ENCODE results near the gene COPS4.

The COPS4 gene

DNA sequence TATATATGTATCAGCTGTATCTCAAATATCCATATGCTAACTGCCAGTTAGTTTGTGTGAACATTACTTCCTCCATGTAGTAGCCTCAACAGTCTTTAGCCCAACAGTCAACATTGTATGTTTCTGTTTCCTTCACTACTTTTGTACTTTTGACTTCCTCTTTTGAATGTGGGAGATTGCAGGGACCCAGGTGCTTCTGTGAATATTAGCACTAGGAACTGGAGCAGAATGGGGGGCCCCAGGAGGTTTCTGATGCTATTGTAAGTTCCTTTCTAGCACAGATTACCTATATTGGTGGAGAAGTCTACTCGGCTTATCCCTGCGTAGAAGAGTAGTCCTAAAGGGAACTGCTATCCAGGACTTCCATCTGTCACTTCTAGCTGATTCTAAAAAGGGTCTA, 77.2 kb downstream of the COPS4 start:
- H3K4me3 ChIP-seq (ENCODE audit: low read length, poor library complexity, severe bottlenecking), result peak overlapping the region; percentile 89
- peak overlapping the region; percentile 28; the same call in 1 of the 2 replicates for H2AFZ ChIP-seq (ENCODE audit: low read length)
- H3K27me3 ChIP-seq (ENCODE audit: insufficient read depth, low read length, poor library complexity, severe bottlenecking), result no peaks in the 10 kb centered on the region
- no peaks in the 10 kb centered on the region for H3K9me2 ChIP-seq (replicated peaks; ENCODE audit: low read depth, low read length)
- H3F3A ChIP-seq (ENCODE audit: low read depth), result peaks cover 8% of the 10 kb centered on the region; the same call in 1 of the 2 replicates
- H3K9me3 ChIP-seq (ENCODE audit: insufficient read depth, low read depth, low read length), result no peaks in the 10 kb centered on the region
- H3K36me3 ChIP-seq (ENCODE audit: insufficient read depth, low read length), result no peaks in the 10 kb centered on the region
- H3K4me1 ChIP-seq (ENCODE audit: insufficient read depth, low read length, poor library complexity, severe bottlenecking), result peaks cover 58% of the 10 kb centered on the region
- no peak for TF ChIP-seq EZH2phosphoT487 (IDR thresholded peaks at IDR 0.05; ENCODE audit: borderline replicate concordance)
- TF ChIP-seq, protein P1, sequence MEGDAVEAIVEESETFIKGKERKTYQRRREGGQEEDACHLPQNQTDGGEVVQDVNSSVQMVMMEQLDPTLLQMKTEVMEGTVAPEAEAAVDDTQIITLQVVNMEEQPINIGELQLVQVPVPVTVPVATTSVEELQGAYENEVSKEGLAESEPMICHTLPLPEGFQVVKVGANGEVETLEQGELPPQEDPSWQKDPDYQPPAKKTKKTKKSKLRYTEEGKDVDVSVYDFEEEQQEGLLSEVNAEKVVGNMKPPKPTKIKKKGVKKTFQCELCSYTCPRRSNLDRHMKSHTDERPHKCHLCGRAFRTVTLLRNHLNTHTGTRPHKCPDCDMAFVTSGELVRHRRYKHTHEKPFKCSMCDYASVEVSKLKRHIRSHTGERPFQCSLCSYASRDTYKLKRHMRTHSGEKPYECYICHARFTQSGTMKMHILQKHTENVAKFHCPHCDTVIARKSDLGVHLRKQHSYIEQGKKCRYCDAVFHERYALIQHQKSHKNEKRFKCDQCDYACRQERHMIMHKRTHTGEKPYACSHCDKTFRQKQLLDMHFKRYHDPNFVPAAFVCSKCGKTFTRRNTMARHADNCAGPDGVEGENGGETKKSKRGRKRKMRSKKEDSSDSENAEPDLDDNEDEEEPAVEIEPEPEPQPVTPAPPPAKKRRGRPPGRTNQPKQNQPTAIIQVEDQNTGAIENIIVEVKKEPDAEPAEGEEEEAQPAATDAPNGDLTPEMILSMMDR (conservative IDR thresholded peaks at IDR 0.05; ENCODE audit: low read length), result no peak
- H3K4me2 ChIP-seq (ENCODE audit: low read depth, low read length, poor library complexity, severe bottlenecking), result peak overlapping the region; percentile 88
- H3K9ac ChIP-seq (ENCODE audit: low read depth, low read length, poor library complexity, severe bottlenecking), result peak overlapping the region; percentile 95
- H4K20me1 ChIP-seq (ENCODE audit: insufficient read depth, low read length, poor library complexity, severe bottlenecking), result no peaks in the 10 kb centered on the region
- peaks cover 55% of the 10 kb centered on the region for H3K79me2 ChIP-seq (ENCODE audit: insufficient read depth, low read length)

DNA sequence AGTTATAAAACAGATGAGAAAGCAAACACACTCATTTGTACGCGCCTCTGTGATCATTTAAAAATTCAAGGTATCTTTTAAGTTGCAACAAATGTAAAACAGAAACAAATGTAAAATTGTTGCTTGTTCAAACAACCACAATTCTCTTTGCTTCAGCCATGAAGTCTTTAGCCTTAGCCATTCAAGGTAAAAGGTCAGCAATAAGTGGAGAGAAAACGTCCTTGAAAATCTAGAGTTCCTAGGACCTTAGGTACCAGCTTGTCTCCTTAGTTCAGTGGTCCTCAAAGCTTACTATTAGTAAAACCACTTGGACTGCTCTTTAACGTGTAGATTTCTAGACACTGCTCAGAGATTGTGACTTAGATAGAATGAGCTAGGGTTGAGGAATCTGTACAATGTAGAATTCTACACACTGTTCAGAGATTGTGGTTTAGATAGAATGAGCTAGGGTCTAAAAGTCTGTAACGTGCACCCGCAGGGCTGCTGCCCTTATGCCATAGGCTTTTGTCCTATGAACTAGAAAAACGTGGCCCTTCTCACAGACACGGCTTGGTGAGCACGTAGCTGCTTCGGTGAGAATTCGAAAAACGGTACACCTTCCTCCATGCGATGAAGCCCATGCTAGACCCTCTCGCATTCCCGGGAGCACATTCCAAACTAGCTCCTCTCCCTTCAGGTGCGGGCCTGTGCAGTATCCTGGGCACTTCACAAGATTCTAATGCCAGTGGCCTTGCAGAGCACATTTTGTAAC, 77.9 kb downstream of the COPS4 start:
- Histone ChIP-seq H3F3A (ENCODE audit: low read depth) (peaks cover 8% of the 10 kb centered on the region; the same call in 1 of the 2 replicates), H2AFZ (ENCODE audit: low read length) (peak overlapping the region; percentile 32; the same call in 1 of the 2 replicates), H3K9me3 (ENCODE audit: insufficient read depth, low read depth, low read length) (no peaks in the 10 kb centered on the region), H3K4me1 (ENCODE audit: insufficient read depth, low read length, poor library complexity, severe bottlenecking) (peaks cover 58% of the 10 kb centered on the region), H3K27me3 (ENCODE audit: insufficient read depth, low read length, poor library complexity, severe bottlenecking) (no peaks in the 10 kb centered on the region), H4K20me1 (ENCODE audit: insufficient read depth, low read length, poor library complexity, severe bottlenecking) (no peaks in the 10 kb centered on the region), H3K79me2 (ENCODE audit: insufficient read depth, low read length) (peaks cover 52% of the 10 kb centered on the region), H3K9me2 (replicated peaks; ENCODE audit: low read depth, low read length) (no peaks in the 10 kb centered on the region), H3K4me3 (ENCODE audit: low read length, poor library complexity, severe bottlenecking) (peak overlapping the region; percentile 89), H3K4me2 (ENCODE audit: low read depth, low read length, poor library complexity, severe bottlenecking) (peak overlapping the region; percentile 88), H3K9ac (ENCODE audit: low read depth, low read length, poor library complexity, severe bottlenecking) (peak overlapping the region; percentile 95), H3K36me3 (ENCODE audit: insufficient read depth, low read length) (no peaks in the 10 kb centered on the region)
- no peak for TF ChIP-seq EZH2phosphoT487 (IDR thresholded peaks at IDR 0.05; ENCODE audit: borderline replicate concordance)
- TF ChIP-seq, protein P1 (conservative IDR thresholded peaks at IDR 0.05; ENCODE audit: low read length), result no peak

- H3K4me1 ChIP-seq (ENCODE audit: insufficient read depth, low read length, poor library complexity, severe bottlenecking), result peaks cover 55% of the 10 kb centered on the region
- H3K27me3 ChIP-seq (ENCODE audit: insufficient read depth, low read length, poor library complexity, severe bottlenecking), result no peaks in the 10 kb centered on the region
- no peaks in the 10 kb centered on the region for H3K9me3 ChIP-seq (ENCODE audit: insufficient read depth, low read depth, low read length)
- no peaks in the 10 kb centered on the region for H3K36me3 ChIP-seq (ENCODE audit: insufficient read depth, low read length)
- no peaks in the 10 kb centered on the region for H3K9me2 ChIP-seq (replicated peaks; ENCODE audit: low read depth, low read length)
- H2AFZ ChIP-seq (ENCODE audit: low read length), result peak overlapping the region; percentile 32; the same call in 1 of the 2 replicates
- H3K4me3 ChIP-seq (ENCODE audit: low read length, poor library complexity, severe bottlenecking), result peak overlapping the region; percentile 89
- no peaks in the 10 kb centered on the region for H4K20me1 ChIP-seq (ENCODE audit: insufficient read depth, low read length, poor library complexity, severe bottlenecking)
- H3F3A ChIP-seq (ENCODE audit: low read depth), result peaks cover 8% of the 10 kb centered on the region; the same call in 1 of the 2 replicates
- peak overlapping the region; percentile 88 for H3K4me2 ChIP-seq (ENCODE audit: low read depth, low read length, poor library complexity, severe bottlenecking)
- H3K9ac ChIP-seq (ENCODE audit: low read depth, low read length, poor library complexity, severe bottlenecking), result peak overlapping the region; percentile 95
- H3K79me2 ChIP-seq (ENCODE audit: insufficient read depth, low read length), result peaks cover 48% of the 10 kb centered on the region
- no peak for TF ChIP-seq EZH2phosphoT487 (IDR thresholded peaks at IDR 0.05; ENCODE audit: borderline replicate concordance)
- TF ChIP-seq, protein P1 (conservative IDR thresholded peaks at IDR 0.05; ENCODE audit: low read length), result no peak
Observed at GRCh38 chr4:83113429-83113786, 78.4 kb downstream of the COPS4 start.

Measured in Loucy (cell line).